HG02798 (cell line): ENCODE measurements around the gene TYW5.

Experiments used
- ATAC-seq: cut with Tn5 transposase; IDR thresholded peaks from one replicate; pipeline ENCODE4 v1.9.1; 2021; ENCODE audit warnings: mild to moderate bottlenecking; ENCODE audit not compliant: unreplicated experiment, poor library complexity

Gene TYW5

DNA sequence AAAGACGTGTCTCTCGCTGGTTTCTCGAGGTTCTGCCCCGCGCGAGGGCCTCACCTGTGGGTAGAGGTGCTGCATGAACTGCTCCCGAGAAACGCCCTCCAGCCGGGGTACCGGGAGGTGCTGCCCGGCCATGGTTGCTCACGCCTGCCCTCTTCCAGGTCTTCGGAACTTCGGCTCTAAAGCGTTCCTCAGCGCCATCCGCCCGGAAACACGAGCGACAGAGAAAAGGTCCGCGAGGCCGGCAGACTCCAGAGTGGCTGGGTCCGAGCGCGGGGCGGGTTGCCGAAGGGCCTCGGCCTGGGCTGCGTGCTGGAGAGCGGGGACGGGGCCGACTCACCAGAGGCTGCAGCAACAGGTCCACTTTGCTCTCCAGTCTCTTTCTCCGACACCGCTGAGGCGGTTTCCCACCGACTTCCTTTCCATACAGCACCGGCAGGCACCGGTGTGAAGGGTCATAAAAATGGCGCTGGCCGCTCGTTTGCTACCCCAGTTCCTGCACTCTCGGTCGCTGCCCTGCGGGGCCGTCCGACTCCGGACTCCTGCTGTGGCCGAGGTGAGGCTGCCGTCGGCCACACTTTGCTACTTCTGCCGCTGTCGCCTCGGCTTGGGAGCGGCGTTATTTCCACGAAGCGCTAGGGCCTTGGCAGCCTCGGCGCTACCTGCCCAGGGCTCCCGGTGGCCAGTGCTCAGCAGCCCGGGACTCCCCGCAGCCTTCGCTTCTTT lies at the start of gene TYW5, which contains the start of gene MAIP1:
Gene TYW5, minus strand, starts transcription at position 153 of the 723 bp plus-strand sequence. Its CDS starts 21 bp downstream, at position 132.
Gene MAIP1, plus strand, starts transcription at position 244 of the 723 bp plus-strand sequence. Its CDS starts 217 bp downstream, at position 461.
- peak; percentile 88 for ATAC-seq

- no peak for ATAC-seq
Measured at GRCh38 chr2:200003444-200003843, 48.2 kb upstream of the TYW5 start.

GRCh38 chr2:200000444-200001163 lies 45.3 kb upstream of the TYW5 start:
- no peak for ATAC-seq

DNA sequence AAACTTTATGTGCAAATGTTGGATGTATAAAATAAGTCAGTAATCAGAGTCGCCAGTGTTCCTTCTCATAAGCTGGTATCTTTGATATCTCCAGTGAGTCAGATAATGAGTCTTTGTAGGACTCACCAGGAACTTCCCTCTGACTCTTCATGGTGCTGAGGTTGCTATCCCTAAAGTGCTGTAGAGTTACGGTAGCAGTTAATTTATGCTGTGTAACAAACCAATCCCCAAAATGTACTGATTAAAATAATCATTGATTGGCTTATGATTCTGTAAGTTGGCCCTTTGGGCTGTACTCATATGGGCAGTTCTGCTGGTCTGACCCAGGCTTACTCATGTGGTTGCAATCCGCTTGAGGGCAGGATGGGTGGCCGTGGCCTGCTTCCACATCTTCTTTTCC lies 43.9 kb upstream of the TYW5 start:
- no peak for ATAC-seq

DNA sequence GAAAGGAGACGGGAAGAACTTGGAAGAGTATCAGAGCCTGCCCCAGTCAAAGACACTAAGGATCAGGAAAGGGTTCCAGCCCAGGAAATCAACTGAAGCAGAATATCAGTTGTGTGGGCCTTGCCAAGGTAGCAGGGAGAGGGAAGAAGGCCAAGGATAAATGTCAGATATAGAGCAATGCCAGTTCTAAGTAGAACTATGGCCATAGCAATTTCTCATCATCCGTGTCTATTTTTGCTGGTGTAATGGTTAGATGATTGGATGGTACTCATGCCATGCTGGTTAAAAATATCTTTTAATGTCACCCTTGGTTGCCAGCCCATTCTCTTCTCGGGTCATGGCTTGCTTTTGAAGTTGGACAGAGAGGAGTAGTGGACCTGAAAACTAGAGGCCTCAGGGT lies 42.0 kb upstream of the TYW5 start:
- no peak for ATAC-seq

DNA sequence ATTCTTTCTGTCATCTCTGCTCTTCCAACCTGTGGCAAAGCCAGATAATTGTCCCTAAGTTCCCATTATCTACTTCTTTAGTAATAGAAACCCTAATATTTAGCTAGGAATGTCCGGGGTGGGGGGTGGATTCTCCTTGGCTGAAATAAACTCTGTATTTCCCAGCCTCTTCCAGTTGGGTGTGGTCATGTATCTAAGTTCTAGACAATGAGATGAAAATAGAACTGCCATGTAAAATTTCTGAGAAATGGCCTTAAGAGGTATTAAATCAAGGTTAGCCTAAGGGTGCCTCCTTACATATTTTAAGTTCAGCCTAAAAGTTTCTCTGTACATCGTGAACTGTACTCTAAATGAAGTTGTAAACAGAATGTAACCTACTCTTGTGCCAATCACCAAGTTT lies 39.6 kb upstream of the TYW5 start:
- no peak for ATAC-seq

GRCh38 chr2:199994371-199994770 lies 39.1 kb upstream of the TYW5 start:
- no peak for ATAC-seq

DNA sequence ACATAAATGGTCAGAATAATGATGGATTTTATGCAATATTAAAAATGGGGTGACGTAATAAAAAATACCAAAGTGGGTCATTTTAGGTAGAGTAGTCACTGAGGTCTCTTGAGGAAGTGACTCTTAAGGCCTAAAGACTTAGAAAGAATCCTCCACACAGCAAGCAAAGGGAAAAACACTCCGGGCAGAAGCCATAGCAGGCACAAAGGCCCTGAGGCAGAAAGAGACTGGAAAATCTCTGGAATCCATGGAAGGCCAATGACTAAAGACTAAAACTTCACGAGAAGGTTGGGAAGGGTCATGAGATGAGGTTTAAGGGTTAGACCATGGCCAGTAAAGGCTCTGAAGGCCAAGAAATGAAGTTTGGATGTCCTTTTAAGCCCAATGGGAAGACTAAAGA lies 37.0 kb upstream of the TYW5 start:
- ATAC-seq = no peak

DNA sequence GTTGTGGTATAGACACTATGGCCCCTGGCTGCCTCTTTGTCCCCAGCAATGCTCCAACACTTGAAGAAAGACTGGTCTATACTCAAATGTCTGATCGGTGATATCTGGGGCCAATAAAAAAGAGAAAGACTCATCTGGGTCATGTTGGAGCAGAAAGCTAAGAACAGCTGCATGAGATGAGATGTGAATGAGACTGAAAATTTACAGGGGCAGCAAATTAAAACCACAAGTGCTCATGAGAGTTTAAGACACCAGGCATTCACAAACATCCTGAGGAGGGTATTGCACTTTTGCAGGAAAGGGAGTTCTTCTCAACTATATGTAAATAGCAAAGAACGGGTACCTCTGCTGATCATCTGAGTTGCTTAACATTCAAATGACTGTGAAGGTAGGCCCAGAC lies 36.4 kb upstream of the TYW5 start:
- ATAC-seq = no peak

DNA sequence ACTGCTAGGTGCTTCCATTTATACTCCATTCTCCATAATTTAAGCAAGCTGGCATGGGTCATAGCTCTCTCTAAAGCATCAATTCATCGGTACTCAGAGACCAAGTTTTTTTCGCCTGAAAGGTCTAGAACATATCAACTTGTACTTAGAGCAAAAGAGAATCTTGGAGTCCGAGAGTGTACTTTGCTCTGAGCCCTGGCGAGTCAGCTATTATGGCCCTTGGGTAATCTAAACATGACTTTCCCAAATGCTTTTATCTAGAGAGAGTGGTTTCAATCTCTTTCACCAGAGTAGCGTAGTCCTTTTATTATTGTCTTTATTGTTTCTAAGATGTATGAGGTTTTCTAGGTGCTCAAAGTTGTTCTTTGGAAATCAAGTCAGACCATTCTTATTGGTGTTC lies 34.5 kb upstream of the TYW5 start:
- no peak for ATAC-seq

GRCh38 chr2:199988151-199988550 lies 32.9 kb upstream of the TYW5 start:
- no peak for ATAC-seq

GRCh38 chr2:199987586-199987985 lies 32.3 kb upstream of the TYW5 start:
- ATAC-seq = no peak

- ATAC-seq = peak; percentile 84
Measured at GRCh38 chr2:199985625-199986207, 30.4 kb upstream of the TYW5 start.

DNA sequence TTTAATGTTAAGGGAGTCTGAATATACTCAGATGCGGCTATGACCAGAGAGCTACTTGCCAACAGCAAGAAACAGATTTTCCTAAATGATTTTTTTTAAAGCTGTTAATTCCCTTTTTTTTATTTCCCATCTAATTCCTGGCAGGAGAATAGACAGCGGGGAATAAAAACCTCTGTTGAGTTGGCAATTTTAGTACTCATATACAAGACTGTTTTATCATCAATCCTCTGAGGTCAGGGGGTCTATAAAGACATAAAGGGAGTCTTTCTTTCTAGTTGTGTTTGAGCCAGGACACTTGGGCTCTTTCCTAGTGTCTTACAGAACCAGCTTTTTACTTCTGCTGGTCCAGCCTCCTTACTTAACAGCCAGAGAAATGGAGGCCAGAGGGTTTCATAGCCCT lies 29.5 kb upstream of the TYW5 start:
- ATAC-seq = no peak

DNA sequence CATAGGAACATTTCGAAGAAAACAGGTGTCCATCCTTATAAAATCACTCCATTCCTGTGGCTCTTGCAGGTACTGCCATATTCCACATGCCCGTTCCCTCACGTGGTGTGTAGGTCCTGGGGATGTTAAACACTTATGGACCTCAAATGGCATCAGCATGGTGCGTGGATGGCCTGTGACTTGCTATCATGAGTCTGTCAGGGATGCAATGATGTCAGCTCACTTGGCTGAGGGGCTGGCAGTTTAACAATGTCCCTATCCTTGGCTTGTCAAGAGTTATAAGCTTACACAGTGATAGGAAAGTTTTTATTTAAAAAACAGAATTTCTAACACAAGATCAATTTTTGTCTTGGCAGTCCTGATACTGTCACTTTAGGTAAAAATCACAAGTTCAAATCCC lies 28.9 kb upstream of the TYW5 start:
- ATAC-seq = no peak

- ATAC-seq = no peak
Measured at GRCh38 chr2:199983534-199983933, 28.2 kb upstream of the TYW5 start.

GRCh38 chr2:199982126-199982843 lies 27.0 kb upstream of the TYW5 start:
- no peak for ATAC-seq

DNA sequence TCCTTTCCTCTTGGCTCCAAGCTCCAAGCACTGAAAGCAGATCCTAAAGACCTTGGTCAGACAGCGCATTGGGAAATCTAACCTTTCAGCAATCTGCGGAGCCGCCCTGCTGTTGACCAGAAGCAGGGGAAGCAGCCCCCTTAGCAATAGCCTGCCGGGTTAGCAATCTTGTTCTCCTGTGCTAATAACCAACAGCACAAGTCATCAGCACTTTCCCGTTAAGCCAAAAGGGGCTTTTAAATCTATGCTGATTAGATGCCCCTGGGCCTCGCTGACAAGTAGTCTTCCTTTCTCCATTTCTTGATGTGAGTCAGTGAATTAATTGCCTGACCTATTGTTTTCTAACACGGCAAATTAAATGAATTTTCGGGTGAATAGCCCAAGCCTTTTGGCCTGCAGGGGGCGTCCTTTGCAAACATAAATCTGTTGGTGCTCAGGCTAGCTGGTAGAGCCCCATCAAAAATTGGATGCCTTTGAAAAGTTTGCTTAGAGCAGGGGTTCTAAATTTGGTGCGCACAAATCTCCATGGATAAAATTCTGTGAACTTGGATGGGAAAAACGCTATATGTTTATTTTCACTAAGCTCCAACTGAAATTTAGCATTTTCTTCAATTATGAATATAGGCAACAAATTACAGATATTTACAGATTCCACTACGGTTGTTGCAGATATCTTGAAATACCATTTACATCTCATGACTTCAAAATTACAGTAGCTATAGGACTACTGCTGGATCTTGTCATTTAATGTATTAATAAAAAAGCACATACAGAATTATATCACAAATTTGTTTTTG lies 24.7 kb upstream of the TYW5 start:
- peak; percentile 45 for ATAC-seq

DNA sequence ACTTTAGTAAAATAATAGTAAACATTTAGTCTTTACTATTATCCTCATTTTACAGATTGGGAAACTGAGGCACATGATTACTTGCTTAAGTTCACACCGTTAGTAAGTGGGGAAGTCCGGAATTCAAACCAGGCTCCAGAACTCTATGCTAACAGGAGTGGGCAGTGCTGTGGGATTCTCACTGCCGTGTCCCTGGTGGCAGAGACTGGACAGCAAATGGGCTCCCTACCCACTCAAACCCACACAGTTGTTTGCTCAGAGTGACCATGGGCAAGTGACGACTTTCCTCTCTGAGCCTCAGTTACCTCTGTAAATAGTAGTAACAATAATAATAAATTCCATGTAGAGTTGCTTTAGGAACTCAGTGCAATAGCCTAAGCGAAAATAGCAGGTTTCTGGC lies 24.1 kb upstream of the TYW5 start:
- no peak for ATAC-seq

- peak; percentile 68 for ATAC-seq
Measured at GRCh38 chr2:199977984-199978415, 22.7 kb upstream of the TYW5 start.
